ENCODE measurements around the gene CCIN. TPM values are rescaled to one million over a fixed set of nuclear protein-coding genes. Genes with fewer than 3 reads are reported as not detected.

CCIN gene
- total RNA-seq, 1 experiment from 2014 or later, result 0.20 TPM

DNA sequence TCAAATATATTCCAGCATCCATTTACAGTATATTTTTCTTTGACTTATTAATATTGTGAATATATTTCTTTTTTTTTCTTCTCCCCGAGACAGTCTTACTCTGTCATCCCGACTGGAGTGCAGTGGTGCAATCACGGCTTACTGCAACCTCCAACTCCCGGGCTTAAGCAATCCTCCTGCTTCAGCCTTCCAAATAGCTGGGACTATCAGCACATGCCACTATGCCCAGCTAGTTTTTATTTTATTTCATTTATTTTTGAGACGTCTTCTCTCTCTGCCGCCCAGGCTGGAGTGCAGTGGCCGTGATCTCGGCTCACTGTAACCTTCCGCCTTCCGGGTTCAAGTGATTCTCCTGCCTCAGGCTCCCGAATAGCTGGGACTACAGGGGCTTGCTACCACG, 40.0 kb upstream of the CCIN start:
- H3K79me2 ChIP-seq (ENCODE audit: insufficient read depth, low read length), result no peaks in the 10 kb centered on the region
- no TSS peak for BruUV-seq (replicated peaks)
- POLR2A ChIA-PET, result no interaction called here

More for the DNA sequence above, 40.0 kb upstream of the CCIN start:
- no peak for DNase-seq (ENCODE audit: low read depth, low spot score)
- H3K9me2 ChIP-seq (ENCODE audit: insufficient read depth), result no peaks in the 10 kb centered on the region
- H3K4me1 ChIP-seq (ENCODE audit: control insufficient read depth in 1 of 2, insufficient read depth in 2 of 2, low read length in 2 of 2), result no peaks in the 10 kb centered on the region
- ChIA-PET RAD21 (ENCODE audit: low non-redundant PET in 1 of 2, low total read pairs in 2 of 2, uncharacterized antibody in 2 of 2, unreplicated experiment in 2 of 2) (no interaction called here), CTCF (no interaction called here)
- H2AFZ ChIP-seq (ENCODE audit: low read depth, low read length, poor library complexity, severe bottlenecking), result no peak overlapping the region
- H3K9ac ChIP-seq (ENCODE audit: low read length), result no peak overlapping the region
- intact Hi-C loops (cut with micrococcal nuclease), result no loop called here
- H4K20me1 ChIP-seq (ENCODE audit: insufficient read depth), result no peaks in the 10 kb centered on the region
- no peak for ATAC-seq
- H3K27ac ChIP-seq (ENCODE audit: low read depth, low read length), result no peak overlapping the region
- no peaks in the 10 kb centered on the region for H3K36me3 ChIP-seq (ENCODE audit: control insufficient read depth in 1 of 2, insufficient read depth in 2 of 2, low read length in 2 of 2)
- no peaks in the 10 kb centered on the region for H3K9me3 ChIP-seq (ENCODE audit: control insufficient read depth in 1 of 2, insufficient read depth in 1 of 2, low read depth in 1 of 2, low read length in 2 of 2)
- TF ChIP-seq POLR2AphosphoS5 (IDR thresholded peaks at IDR 0.05; ENCODE audit: low read depth, low read length) (no peak), YY1 (IDR thresholded peaks at IDR 0.05; ENCODE audit: extremely low read depth, insufficient replicate concordance, low read depth, low read length) (no peak), ZBTB33 (IDR thresholded peaks at IDR 0.05; ENCODE audit: extremely low read depth, insufficient replicate concordance, low read length) (no peak), CEBPB (IDR thresholded peaks at IDR 0.05; ENCODE audit: low read depth) (no peak), EZH2phosphoT487 (IDR thresholded peaks at IDR 0.05; ENCODE audit: borderline replicate concordance) (no peak), CBX3 (IDR thresholded peaks at IDR 0.05; ENCODE audit: low read depth) (no peak), TCF7L2 (IDR thresholded peaks at IDR 0.05; ENCODE audit: borderline replicate concordance, extremely low read depth, insufficient read depth, insufficient read length) (no peak), JUND (IDR thresholded peaks at IDR 0.05) (no peak), EGR1 (IDR thresholded peaks at IDR 0.05; ENCODE audit: low read depth) (no peak), SIN3A (IDR thresholded peaks at IDR 0.05; ENCODE audit: low read depth) (no peak), RAD21 (IDR thresholded peaks at IDR 0.05; ENCODE audit: low read depth) (no peak)
- TF ChIP-seq, protein P1, sequence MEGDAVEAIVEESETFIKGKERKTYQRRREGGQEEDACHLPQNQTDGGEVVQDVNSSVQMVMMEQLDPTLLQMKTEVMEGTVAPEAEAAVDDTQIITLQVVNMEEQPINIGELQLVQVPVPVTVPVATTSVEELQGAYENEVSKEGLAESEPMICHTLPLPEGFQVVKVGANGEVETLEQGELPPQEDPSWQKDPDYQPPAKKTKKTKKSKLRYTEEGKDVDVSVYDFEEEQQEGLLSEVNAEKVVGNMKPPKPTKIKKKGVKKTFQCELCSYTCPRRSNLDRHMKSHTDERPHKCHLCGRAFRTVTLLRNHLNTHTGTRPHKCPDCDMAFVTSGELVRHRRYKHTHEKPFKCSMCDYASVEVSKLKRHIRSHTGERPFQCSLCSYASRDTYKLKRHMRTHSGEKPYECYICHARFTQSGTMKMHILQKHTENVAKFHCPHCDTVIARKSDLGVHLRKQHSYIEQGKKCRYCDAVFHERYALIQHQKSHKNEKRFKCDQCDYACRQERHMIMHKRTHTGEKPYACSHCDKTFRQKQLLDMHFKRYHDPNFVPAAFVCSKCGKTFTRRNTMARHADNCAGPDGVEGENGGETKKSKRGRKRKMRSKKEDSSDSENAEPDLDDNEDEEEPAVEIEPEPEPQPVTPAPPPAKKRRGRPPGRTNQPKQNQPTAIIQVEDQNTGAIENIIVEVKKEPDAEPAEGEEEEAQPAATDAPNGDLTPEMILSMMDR (IDR thresholded peaks at IDR 0.05 in 2 of 3, conservative IDR thresholded peaks at IDR 0.05 in 1 of 3; ENCODE audit: borderline replicate concordance in 1 of 3, insufficient read depth in 1 of 3, low read depth in 2 of 3, low read length in 2 of 3), result no peak
- TF ChIP-seq, protein P2, sequence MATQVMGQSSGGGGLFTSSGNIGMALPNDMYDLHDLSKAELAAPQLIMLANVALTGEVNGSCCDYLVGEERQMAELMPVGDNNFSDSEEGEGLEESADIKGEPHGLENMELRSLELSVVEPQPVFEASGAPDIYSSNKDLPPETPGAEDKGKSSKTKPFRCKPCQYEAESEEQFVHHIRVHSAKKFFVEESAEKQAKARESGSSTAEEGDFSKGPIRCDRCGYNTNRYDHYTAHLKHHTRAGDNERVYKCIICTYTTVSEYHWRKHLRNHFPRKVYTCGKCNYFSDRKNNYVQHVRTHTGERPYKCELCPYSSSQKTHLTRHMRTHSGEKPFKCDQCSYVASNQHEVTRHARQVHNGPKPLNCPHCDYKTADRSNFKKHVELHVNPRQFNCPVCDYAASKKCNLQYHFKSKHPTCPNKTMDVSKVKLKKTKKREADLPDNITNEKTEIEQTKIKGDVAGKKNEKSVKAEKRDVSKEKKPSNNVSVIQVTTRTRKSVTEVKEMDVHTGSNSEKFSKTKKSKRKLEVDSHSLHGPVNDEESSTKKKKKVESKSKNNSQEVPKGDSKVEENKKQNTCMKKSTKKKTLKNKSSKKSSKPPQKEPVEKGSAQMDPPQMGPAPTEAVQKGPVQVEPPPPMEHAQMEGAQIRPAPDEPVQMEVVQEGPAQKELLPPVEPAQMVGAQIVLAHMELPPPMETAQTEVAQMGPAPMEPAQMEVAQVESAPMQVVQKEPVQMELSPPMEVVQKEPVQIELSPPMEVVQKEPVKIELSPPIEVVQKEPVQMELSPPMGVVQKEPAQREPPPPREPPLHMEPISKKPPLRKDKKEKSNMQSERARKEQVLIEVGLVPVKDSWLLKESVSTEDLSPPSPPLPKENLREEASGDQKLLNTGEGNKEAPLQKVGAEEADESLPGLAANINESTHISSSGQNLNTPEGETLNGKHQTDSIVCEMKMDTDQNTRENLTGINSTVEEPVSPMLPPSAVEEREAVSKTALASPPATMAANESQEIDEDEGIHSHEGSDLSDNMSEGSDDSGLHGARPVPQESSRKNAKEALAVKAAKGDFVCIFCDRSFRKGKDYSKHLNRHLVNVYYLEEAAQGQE (IDR thresholded peaks at IDR 0.05; ENCODE audit: low read depth), result no peak
- H3K27me3 ChIP-seq (ENCODE audit: insufficient read depth, low read length), result no peaks in the 10 kb centered on the region
- no peak overlapping the region for H3K4me3 ChIP-seq (replicated peaks in 1 of 2; ENCODE audit: low read depth in 1 of 2, low read length in 2 of 2)
- H3K4me2 ChIP-seq (ENCODE audit: low read length), result no peak overlapping the region

Data from HCT116 (cell line).